Anterior cingulate cortex (tissue), 58 donors: ENCODE results near the gene SMYD3.

Source experiments
- DNase-seq, 58 donors: peaks; one replicate each; lab custom pipeline; 2025; lab: John Stamatoyannopoulos, UW

The SMYD3 gene

DNA sequence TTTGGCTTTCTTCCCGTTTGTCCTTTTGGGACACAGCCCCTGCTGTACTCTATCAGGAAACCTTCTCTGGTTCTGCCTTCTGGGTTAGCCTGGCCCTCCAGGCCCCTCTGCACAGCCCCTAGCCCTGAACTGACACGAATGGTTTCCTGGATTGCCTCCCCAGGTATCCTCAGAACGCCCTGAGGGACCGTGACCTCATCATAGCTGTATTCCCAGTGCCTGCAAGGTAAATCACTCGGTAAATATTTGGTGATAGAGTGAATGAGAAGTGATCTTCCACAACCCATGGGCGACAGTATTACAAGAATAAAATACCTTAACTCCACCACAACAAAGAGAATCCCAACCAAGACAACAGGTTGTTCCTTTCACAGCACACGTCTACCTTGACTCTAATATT, 637.2 kb downstream of the SMYD3 start:
- DNase-seq, result no peak

DNA sequence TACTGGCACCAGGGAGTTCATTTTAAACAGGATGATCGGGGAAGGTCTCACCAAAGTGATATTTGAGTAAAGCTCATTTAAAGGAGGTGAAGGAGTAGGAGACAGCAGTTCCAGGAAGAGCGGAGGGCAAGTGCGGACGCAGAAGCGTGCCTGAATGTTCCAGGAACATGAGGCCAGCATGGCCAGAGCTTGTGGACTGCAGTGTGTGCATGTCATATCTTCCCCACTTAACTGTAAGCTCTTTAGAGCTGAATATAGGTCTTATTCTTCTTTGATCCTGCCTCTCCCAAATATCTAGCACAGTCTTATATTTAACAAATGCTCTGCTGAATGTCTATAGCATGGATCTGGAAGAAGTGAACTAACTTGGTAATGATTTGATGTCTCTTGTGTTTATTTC, 639.3 kb downstream of the SMYD3 start:
- no peak for DNase-seq

DNA sequence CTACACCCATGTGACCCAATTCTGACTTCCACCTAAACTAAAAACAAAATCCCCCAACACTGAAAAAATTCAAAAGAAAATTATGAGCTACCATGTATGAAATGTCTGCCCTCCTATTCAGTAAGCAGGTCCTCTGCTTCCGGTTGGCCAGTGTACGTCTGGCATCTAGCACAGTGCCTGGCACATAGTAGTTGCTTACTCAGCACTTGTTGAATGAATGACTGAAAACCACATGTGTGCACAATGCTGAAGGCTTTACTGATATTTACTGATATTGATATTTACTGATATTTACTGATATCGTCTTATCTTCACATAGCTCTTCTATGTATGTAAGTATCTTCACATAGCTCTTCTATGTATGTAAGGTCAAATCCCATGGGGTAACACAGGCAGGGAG, 642.2 kb downstream of the SMYD3 start:
- DNase-seq, result no peak

DNA sequence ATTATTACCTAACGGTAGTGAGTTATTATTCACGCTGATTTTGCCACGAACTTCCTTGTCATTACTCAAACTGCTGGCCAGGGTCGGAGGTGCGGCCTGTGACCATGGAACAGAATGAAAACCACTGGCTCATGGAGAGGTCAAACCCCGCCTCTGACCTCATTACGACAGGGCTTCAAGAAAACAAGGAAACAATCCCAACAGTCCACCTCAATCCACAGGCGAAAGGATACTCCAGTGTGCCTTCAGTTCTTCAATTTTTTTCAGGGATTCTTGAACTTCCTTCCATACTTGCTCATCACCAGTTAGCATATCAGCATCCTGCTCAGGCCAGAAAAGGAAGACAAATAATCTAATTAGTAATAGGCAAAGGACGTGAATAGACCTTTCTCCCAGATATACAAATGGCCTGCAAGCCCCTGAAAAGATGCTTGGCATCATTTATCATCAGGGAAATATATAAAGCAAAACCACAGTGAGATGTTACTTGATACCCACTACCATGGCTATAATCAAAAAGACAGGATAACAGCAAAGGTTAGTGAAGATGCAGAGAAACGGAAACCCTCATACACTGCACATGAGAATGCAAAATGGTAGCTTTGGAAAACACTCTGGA, 643.4 kb downstream of the SMYD3 start:
- no peak for DNase-seq

DNA sequence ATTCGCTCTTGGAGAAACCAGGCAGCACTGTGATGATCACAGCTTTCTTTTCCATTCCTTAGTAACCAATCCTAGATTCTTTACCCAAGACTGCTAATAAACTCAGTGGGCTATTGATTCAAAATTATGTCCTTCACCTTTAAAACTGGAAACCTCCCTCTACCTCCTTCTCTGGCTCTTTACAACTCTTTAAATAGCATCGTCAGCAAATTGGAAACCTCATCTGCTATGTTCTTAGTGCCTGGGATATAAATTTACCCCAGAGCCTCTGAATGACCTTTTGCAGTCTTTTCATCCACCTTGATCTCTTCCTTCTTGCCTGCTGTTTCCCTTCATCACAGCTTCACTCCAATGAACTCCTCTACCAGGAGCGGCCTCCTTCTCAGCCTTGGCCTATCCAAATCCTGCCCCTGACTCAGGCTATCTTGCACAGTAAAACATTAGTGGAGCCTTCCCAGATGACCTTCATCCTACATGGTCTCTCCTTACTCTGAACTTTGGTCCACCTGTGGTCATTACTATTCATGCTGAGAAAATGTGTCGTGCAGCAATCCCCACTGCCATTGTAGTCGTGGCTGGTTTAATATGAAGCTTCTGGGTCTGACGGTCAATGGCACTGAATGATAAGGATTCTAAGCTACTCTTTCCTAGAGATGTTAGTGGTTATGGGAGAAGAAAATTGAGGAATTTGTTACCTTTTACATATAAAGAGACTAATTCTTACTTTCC, 644.1 kb downstream of the SMYD3 start:
- no peak for DNase-seq

DNA sequence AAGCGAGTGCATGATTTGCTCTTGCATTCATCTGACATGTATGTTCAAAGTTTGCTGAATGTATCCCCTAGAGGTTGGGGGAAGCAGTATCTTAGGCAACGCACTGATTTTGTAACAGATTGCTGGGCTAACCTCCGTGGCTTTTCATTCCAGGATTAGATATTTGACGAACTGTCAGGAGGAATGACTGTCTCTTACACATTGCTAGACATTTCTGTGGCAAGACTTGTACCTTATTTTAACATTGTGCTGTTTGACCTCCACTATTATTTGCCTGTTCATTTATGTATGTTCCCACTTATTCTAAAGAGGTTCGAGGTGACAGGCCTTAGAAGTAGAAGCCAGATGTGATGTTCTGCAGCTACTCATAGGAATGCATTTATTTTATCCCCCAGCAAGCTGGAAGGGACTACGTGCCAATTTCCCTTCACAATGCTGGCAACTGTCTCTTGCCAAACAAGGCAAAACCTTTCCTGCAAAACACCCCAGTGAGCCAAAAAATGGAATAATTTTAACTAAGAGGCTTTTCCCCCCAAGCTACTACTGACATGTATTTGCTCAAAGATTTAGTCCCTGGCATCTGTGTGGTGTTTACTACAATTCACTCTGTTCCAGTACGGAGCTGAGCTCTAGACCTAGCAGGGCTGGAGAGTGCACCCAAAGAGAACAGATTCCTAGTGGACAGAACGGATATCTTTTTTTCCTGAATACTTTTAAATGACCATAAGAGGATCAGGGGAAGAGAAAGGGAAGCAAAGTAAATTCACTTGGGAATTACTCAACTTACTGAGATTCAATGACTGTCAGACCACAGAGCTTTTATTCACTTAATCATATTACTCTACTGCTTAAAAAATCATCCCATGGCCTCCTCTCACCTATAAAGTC, 646.2 kb downstream of the SMYD3 start:
- DNase-seq, result no peak

DNA sequence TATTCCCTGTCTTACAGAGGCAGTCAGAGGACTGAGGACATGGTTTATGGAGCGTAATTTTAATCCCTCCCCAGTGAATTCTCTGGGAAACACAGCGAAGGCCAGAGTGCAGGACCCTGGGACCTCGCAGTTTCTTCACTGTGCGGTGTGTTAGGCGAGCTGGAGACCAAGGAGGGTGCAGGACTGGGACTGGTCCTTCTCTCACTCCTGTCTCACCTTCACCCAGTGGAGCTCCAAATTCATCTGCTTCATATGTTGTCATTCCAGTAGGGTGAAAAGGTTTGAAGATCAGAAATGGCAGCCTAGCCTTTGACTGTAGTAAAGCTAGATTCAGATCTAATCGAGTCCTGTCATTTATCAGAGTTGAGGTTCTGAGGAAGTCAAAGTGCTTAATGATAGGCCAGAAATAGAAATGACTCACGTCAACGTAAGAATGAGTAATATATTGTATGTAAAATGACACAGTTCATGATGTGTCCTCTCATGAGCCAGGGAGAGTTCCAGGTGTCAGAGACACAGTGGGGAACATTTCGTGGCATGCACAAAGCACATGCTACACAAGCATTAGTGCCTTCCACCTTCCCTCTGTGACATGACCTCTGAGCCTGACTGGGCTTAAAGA, 647.5 kb downstream of the SMYD3 start:
- DNase-seq, result no peak

DNA sequence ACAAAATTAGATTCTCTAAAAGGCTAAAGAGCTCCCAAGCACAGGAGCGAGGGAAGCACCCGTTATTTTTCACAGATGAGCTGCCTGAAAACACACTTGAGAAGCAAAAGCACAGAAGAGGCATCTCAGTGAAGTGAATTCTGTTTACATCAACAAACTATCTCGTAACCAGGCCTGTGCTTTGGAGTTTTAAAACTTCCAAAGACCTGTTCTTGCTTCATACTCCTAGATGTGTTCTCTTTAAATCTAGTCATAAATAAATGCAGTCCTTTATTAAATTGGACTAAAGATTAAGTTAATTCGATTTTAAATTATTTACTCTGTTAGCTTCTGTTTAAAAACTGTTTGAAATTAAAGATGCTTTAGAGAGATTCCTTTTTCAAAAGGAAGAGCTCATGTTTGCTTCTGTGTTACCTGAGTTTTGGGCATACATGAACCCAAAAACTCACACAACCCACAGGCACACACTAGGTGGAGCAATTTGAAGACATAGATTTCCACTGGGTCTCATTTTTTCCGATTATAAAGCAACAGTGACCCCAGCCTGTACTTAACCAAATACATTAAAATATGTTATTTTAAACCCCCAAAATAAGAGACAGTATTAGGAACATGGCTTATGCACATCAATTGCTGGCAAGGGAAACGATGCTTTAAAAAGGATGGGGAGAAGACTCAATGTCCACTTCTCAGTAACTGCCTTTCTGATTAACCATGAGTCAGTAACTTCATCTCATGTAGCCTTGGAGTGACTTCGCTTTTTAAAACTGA, 648.2 kb downstream of the SMYD3 start:
- DNase-seq, result no peak

DNA sequence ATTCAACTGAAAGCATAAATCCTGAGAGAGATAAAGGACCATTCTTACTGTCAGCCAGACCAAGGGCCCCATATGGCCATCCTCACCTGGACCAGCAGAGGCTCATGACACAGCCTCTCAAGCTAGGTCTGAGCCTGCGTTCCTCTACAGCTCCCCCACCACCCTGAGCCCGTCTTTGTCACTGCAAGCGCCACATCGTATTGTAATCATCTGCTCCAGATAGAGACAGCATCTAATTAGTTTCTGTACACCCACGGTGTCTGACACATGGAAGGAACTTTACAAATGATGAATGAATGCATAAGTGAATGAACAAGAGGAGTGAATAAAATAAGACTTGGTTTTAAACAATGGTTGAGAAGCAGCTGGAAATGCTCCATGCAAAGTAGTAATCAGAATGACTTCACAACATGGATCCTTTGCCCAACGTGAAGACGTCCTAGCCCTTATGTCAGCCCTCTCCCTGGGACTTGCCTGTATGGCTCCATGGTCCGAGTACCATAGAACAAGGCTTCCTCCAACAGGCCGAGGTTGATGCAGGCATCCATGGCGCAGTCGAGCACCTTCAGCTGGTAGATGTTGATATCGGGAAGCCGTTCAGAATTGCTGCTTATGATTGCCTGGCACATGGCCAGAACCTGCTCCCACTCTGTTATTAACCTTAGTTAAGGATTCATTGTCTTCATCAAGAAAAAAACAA, 648.9 kb downstream of the SMYD3 start:
- DNase-seq, result peak in 2 of 58 donors; percentile 1 to 2

DNA sequence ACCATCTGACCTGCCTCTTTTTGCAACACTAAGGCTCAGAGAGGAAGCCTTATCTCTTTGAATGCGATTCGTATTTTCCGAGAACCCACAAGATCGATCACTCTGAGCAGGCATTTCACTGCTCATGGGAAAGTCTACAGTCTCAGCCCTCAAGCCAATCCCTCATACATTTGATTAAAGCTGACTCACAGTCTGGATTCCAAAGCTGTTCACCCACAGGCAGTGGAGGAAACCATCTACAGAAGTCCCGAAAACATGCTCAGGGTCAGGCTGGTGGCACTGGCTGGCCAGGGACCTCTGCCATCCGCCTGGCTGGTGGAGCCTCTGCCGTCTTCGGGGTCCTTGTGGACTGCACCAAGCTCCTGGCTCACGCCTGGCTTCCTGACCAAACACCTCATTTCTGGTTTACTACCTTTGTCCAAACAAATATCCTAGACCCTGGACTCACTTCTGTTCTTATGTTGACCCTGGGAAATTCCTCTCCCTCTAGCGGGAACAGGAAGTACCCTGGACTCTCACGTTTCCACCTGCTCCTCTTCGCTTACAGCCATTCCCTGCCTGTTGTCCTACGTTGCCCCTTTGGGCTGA, 650.0 kb downstream of the SMYD3 start:
- DNase-seq, result no peak

DNA sequence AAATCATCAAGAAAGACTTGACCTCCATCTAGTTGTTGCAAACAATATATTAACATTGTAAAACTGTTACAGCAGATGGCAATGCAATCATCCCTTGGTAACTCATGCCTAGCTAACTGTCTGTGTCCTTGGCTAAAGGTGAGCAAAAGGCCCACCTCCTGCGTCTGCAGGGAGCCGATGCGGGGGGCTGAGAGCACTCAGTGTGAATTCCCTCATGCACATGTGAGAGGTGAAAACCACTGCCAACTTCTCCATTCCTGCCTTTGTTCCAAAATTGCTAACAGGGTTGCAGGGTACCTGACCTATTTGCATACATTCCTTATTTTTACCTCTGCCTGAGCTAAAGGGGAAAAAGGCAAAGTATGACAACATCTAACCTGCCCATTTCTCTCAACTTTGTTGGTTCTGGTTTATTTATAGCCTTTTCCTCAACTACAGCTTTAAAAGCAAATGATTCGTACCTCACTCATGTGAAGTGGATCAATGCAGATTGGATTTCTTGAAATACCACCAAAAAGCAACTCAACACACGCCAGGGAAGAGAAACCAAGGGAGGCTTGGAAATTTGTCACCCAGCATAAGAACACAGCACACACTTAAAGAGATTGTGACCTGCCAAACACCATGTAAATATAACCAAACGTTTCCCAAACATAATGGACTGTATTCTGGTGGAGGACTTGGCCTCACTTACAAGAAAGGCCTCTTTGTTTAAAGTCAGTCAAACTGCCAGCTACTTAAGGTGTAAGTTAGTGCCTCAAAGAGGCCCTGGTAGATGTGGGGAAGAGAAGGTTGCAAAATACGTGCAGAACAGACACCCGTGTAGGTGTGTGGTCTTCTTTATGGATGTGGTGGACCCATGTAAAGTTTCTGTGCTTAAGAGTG, 651.0 kb downstream of the SMYD3 start:
- DNase-seq, result no peak

DNA sequence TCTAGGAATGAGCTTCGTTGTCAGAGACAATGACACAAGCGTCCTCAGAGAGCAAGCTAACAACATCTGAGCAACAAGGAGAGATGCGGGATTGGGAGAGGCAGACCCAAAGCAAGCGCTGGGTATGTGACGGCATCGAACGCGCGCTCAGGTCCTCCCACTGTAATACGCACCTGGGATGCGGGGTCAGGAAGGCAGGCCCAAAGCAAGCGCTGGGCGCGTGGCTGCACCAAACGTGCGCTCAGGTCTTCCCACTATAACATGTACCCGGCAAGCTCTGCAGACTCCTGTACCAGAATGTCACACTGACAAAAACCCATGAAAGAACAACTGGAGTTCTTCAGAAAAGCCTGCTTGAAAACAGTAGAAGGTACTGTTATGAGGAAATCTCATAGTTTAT, 653.8 kb downstream of the SMYD3 start:
- DNase-seq, result no peak

DNA sequence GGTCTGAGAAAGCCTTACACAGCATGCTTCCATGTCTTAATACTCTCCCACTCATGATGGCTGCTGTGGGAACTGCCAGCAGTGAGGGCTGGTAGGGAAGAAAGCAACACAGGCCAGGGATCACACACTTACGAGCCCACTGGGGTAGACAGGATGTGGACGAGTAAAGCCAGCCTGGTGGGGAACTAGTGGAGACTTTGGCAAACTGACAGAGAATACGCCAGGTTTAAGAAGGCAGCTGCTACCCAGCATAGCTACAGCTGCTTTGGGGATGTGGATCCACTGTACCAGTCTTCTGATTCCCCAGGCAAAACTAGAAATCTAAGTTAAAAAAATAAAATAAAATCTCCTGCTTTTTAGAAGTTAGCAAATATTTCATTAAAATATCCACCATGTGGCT, 664.0 kb downstream of the SMYD3 start:
- DNase-seq, result no peak

DNA sequence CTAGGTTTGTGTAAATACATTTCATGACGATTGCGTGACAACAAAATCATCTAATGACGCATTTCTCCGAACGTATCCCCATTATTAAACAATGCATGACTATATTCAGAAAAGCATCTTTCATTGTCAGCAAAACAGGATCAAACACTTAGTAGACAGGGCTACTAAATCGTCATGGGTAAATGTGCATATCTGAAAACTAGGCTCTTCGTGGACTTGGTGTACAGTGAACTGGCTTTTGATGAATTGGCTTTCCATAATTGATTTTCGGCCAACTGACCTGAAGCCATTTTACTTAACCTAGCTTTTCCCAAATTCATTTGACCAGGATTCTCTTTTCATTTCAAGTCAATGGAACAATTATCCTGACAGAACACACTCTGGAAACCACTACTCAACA, 665.0 kb downstream of the SMYD3 start:
- DNase-seq, result no peak

DNA sequence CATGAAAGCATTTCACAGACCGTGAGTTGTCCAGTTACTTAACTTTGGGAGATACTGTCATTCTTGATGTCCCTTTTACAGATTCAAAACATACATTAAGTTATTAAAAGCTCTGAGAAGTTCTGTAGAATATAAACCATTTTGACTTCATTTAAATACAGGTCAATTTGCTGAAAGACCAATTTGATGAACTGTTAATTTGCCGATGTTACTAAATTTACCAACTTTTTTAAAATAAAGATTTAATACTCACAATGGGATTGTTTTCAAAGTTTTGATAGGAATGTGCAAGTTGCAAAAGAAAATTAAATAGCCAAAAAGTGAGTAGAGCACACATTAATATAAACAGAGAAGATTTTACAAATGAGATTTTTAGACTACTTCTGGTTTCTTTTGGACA, 666.1 kb downstream of the SMYD3 start:
- no peak for DNase-seq

DNA sequence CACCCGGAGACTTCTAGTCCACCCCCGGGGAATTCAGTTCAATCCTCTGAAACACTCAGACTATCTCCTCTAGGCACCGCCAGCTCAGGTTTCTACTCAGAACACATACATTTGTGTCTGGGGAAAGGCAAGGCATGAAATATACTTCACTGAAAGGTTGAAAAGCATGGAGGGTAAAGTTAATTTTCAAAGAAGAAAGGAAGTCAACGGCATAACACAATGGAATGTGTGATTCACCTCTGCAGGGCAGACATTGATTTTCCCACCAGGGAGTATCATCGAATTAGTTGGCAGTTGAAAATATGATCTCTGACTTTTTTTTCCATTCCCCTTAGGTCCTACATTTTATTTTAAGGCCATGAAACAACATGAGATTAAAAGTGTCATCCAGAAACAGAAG, 669.4 kb downstream of the SMYD3 start:
- no peak for DNase-seq

DNA sequence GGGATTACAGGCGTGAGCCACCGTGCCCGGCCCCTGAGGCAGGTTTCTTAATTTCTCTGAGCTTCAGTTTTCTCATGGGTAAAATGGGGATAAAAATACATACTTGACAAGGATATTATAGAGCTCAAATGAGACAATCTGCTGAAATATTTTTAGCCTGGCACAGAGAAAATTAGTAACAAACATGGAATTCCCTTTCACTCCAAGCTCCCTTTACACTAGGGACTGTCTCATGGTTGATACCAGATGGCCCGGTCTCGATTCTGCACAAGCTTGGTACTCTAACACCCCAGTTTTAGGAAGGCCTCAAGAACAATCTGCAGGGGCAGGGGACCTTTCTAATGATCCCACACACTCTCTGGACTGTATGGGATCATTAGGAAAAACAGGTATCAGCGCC, 671.7 kb downstream of the SMYD3 start:
- DNase-seq, result no peak

DNA sequence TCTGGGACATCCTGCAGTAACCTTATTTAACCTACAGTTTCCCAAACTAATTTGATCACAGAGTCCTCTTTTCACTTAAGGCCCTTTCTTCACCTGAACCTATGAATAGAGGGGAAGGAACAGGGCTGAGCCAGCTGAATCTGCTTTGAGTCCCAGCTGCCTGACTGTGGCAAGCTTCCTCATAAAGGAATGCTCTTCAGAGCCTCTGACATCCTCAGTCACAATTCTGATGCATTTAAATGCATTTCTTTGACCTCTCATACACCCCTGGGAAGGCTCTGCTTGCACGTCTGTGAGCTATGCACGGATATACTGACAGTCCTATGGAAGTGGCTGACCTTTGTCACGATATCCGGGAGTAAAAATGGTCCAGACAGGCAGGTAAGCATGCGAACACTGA, 673.1 kb downstream of the SMYD3 start:
- no peak for DNase-seq
